ENCODE measurements around the gene LRRC71.
A peak's percentile ranks its signal among the peaks of the same experiment; 100 is the strongest.

LRRC71 gene

DNA sequence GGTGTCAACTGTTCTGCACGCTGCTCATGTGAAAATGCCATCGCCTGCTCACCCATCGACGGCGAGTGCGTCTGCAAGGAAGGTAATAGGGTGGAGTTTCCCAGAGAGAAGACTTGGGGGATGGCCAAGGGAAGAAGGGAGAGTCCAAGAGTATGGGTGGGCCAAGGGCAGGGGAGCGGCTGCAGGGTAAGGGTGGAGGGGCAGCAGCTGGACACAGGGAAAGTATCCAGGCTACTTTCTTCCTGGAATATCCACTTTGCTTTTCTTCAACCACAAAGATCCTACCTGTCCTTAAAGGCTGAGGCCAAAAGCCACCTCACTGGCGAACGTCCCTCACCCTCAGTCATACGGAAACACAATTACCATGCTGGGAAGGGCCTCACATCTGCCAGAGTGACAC, 11.5 kb upstream of the LRRC71 start:
- TF ChIP-seq, protein P1, sequence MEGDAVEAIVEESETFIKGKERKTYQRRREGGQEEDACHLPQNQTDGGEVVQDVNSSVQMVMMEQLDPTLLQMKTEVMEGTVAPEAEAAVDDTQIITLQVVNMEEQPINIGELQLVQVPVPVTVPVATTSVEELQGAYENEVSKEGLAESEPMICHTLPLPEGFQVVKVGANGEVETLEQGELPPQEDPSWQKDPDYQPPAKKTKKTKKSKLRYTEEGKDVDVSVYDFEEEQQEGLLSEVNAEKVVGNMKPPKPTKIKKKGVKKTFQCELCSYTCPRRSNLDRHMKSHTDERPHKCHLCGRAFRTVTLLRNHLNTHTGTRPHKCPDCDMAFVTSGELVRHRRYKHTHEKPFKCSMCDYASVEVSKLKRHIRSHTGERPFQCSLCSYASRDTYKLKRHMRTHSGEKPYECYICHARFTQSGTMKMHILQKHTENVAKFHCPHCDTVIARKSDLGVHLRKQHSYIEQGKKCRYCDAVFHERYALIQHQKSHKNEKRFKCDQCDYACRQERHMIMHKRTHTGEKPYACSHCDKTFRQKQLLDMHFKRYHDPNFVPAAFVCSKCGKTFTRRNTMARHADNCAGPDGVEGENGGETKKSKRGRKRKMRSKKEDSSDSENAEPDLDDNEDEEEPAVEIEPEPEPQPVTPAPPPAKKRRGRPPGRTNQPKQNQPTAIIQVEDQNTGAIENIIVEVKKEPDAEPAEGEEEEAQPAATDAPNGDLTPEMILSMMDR (IDR thresholded peaks at IDR 0.05; ENCODE audit: low read depth, low read length), result no peak
- DNase-seq (ENCODE audit: low read depth, low spot score), result no peak
- in situ Hi-C loops (cut with HindIII; ENCODE audit: low sequenced_read_pairs), result no loop called here
- no peak overlapping the region for H3K4me3 ChIP-seq (ENCODE audit: low read depth, low read length)

DNA sequence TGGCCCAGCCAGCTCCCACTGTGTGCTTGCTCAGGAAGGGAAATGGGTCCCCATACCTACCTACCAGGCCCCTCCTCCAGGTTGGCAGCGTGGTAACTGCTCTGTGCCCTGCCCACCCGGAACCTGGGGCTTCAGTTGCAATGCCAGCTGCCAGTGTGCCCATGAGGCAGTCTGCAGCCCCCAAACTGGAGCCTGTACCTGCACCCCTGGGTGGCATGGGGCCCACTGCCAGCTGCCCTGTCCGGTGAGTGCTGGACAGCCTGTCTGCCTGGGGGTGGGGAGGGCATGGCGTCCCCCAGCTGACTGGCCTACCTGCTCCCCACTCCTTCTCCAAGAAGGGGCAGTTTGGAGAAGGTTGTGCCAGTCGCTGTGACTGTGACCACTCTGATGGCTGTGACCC, 10.8 kb upstream of the LRRC71 start:
- no peak for DNase-seq (ENCODE audit: low read depth, low spot score)
- in situ Hi-C loops (cut with HindIII; ENCODE audit: low sequenced_read_pairs), result no loop called here
- no peak overlapping the region for H3K4me3 ChIP-seq (ENCODE audit: low read depth, low read length)
- TF ChIP-seq, protein P1 (IDR thresholded peaks at IDR 0.05; ENCODE audit: low read depth, low read length), result no peak

DNA sequence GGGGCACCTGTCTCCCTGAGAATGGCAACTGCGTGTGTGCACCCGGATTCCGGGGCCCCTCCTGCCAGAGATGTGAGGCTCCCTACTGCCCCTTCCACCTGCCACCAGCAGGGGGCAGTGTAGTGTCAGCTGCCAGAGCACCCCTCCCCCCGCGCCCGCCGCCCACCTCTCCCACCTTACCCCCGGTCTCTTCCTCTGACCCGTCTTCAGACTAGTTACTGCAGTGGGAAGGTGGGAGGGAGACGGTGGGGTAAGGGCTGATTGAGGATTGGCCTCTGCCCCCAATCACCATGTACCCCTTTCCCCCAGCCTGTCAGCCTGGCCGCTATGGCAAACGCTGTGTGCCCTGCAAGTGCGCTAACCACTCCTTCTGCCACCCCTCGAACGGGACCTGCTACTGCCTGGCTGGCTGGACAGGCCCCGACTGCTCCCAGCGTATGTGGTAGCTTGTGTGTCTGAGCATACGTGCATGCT, 10.1 kb upstream of the LRRC71 start:
- in situ Hi-C loops (cut with HindIII; ENCODE audit: low sequenced_read_pairs), result no loop called here
- DNase-seq (ENCODE audit: low read depth, low spot score), result no peak
- H3K4me3 ChIP-seq (ENCODE audit: low read depth, low read length), result no peak overlapping the region
- TF ChIP-seq, protein P1 (IDR thresholded peaks at IDR 0.05; ENCODE audit: low read depth, low read length), result peak; percentile 81

DNA sequence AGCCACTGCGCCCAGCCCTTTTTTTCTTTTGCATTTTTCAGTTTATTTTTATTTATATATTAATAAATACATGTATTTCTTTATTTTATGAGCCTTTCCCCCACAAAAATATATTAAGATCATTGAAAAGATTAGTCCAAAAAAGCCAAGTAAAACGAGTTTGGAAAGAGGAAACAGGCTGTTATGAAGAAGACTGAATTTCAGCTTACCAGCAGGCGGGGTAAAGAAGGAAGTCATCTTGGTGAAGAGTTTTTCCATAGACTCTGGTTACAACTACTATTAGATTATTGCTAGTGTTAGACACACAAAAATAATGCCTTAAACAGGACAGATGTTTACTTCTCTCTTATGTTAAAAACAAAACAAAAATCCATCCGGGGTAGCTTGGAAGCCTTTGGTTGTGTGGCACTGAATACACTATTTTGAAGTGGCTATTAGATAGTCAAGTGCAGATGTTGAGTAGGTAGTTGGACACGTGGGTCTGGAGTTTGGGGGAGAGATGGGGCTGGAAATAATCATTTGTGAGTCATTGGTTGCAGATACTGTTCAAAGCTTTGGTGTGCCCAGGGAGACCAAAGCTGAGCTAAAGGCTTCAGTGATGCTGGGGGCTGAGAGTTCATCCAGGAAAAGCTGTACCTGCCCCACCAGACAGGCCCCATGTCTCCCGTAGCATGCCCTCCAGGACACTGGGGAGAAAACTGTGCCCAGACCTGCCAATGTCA, 8.7 kb upstream of the LRRC71 start:
- DNase-seq (ENCODE audit: low read depth, low spot score), result no peak
- in situ Hi-C loops (cut with HindIII; ENCODE audit: low sequenced_read_pairs), result no loop called here
- no peak overlapping the region for H3K4me3 ChIP-seq (ENCODE audit: low read depth, low read length)
- TF ChIP-seq, protein P1 (IDR thresholded peaks at IDR 0.05; ENCODE audit: low read depth, low read length), result no peak

DNA sequence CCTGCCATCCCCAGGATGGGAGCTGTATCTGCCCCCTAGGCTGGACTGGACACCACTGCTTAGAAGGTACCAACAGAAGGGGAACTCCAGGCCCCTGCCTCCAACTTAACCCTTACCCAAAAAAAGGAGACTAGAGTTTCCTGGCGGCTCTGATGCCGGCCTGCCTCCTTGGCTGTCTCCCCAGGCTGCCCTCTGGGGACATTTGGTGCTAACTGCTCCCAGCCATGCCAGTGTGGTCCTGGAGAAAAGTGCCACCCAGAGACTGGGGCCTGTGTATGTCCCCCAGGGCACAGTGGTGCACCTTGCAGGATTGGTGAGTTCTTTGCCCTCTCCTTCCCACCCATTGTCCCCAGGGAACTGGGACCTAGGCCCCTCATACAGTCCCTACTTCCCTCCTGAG, 8.1 kb upstream of the LRRC71 start:
- no peak overlapping the region for H3K4me3 ChIP-seq (ENCODE audit: low read depth, low read length)
- no peak for DNase-seq (ENCODE audit: low read depth, low spot score)
- in situ Hi-C loops (cut with HindIII; ENCODE audit: low sequenced_read_pairs), result no loop called here
- TF ChIP-seq, protein P1 (IDR thresholded peaks at IDR 0.05; ENCODE audit: low read depth, low read length), result no peak

DNA sequence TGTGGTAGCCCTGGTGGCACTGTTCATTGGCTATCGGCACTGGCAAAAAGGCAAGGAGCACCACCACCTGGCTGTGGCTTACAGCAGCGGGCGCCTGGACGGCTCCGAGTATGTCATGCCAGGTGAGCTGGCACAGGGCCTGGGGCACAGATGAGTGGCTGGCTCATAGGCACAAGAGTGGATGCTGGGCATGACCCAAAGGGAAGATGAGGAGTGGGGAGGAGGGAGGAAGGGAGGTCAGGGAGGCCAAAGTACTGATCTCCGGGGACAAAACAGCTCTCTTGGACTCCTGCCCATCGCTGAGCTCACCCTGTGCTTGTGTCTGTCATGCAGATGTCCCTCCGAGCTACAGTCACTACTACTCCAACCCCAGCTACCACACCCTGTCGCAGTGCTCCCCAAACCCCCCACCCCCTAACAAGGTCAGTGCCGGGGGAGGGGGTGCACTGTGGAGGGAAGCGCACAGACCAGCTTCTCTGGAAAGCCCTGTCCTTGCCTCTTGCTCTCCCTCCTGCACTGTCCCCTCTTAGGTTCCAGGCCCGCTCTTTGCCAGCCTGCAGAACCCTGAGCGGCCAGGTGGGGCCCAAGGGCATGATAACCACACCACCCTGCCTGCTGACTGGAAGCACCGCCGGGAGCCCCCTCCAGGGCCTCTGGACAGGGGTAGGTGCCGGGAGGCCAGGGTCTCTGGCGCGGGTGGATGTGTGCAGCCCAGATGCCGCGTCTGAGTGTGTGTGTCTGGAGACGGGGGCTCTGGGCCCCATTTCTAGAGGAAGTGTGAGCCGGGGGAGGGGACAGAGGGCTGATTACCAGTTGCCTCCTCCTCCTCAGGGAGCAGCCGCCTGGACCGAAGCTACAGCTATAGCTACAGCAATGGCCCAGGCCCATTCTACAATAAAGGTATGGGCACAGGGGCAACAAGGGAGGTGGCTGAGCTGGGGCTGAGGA, 7.3 kb upstream of the LRRC71 start:
- TF ChIP-seq, protein P1 (IDR thresholded peaks at IDR 0.05; ENCODE audit: low read depth, low read length), result no peak
- in situ Hi-C loops (cut with HindIII; ENCODE audit: low sequenced_read_pairs), result no loop called here
- DNase-seq (ENCODE audit: low read depth, low spot score), result no peak
- H3K4me3 ChIP-seq (ENCODE audit: low read depth, low read length), result no peak overlapping the region
